HG02623 (cell line): ENCODE data around the gene GREM1.

Experiments used
- ATAC-seq: cut with Tn5 transposase; IDR thresholded peaks from one replicate; pipeline ENCODE4 v1.9.1; 2021; ENCODE audit warnings: moderate library complexity; ENCODE audit not compliant: unreplicated experiment

The GREM1 gene

DNA sequence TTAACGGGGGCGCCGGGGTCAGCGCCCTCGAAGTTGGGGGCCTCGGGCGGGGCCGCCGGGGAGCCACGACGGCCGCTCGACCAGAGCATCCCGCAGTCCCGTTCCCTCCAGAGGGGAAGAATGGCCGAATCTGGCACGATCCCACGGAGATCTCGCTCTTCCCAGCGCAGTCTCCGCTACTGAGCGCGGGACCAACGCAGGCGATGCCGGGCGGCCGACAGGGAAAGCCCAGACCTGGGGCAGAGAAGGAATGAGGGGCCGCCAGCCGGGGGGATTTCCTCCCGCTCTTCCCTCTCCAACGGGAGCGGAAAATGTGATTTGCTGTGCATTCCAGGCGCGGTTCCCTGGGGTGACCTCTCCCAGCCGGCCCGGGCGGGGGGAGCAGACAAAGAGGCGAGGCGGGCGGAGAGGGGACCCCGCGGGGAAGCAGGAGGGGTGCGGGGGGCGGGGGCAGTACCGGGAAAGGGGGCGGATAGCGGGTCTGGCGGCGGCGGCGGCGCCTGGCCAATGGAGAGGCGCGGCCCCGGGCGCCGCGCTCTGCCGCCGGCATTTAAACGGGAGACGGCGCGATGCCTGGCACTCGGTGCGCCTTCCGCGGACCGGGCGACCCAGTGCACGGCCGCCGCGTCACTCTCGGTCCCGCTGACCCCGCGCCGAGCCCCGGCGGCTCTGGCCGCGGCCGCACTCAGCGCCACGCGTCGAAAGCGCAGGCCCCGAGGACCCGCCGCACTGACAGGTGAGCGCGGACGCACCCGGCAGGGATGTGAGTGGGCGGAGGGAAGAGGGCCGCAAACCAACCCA is at the start of gene GREM1:
GREM1 (plus strand) TSS at position 579 of the 801 bp plus-strand sequence. CDS start 12,687 bp downstream, outside the sequence.
- ATAC-seq: no peak

DNA sequence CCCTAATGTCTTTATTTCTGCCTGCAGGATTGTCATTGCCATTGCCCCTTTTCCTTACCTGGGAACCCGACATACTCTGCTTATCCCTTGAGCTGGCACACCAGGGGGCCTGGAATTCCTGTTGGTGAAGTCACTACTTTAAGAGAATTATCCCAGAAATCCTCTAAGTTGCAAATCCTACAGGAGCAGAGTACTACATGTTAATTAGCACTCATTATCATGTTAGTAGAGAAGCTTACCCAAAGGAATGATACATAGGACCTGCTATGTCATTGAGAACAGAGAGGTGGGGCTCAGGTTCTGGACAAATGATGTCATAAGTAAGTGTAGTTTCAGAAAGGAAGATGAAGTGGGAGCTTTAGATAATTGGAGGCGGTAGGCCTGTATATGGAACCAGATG is 48.9 kb upstream of the GREM1 start:
- ATAC-seq: no peak

DNA sequence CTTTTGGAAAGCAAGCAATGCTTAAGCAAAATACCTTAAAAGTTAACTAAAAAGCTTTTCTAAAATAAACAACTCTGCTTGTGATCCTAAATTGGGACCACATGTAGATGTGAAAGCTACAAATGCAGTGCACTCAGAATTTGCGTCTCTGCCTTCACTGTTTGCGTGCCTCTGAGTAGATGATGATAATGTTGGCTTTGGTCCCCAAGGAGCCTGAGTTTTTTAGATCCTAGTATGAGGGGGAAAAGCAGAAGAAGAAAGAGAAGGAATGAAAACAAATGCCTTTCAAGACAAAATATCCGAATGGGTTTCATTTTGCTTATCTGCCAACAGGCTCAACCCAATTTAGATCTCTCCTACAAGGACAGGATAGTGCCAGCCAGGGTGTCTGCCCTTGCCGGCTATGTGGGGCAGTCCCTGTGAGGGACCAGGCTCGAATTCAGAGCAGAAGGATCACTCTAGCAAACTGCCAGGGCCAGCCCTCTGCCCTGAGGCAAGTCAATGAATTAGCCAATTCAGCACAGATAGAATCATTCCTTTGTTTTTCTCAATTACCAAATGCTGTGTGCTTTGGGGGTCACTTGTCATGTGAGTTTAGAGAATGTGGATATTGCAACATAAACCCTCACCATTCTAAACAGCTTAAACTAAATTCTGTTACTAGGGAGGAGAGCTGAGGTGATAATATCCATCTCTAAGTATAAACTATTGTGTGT is 47.8 kb upstream of the GREM1 start:
- no peak for ATAC-seq

DNA sequence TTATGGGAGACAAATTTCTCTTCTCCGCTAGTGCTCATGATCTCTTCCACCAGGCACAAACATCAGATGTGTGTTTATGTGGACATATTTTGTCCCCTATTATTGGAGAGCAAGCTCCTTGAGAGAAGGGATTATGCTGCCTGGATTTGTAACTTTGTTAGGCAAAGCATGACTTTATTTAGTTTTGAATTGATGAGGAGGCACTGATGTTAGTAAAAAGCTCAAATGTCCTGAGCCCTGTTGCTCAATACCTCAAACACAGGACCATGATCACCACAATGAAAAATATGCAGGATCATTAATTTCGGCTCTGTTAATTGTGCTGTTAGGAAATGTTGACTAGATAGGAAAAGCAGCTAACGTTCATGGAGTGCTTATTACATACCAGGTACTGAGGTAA is 47.2 kb upstream of the GREM1 start:
- ATAC-seq: no peak

DNA sequence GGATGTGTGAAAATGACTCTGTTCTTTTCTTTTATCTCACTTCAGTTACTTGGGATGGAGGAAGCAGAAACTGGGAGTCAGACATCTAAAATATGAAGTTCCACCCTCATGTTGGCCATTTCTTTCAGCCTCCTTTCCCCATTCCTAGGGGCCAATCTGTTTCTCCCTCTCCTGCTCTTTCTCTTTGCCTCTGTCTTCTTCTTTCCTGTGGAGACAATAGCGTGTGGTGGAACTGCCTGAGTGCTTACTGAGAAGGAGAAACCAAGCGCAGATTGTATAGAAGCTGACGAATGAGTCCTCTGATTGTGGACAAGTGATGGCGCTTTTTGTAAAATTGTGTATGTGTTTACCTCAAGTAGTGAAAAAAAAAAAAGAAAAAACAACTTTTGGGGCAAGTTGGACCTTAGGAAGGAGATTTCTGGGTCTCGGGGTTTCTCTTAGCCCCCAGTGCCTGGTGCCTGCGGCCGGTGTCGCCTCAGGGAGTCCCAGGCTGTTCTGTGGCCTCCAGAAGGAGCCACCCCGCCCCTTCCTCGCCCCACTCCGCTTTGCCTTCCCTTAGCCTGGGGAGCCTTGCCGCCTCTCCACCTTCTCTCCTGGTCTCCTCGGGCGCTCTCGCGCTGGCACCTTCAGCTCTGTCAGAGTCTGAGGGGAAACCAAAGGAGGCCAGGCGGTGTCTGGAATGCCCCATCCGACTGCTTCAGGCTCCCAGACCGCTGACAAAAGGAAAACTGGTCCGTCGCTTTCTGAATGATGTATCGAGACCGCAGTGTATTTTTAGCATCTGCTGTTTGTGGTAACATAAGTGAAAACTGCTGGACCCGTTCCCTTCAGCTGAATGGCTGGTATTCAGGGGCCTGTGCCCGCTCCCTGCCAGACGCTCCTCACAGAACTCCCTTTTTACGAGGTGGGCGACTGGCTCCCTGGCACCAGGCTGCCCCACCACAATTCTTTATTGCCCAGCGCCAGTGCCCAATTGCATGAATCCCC is 46.2 kb upstream of the GREM1 start:
- no peak for ATAC-seq

DNA sequence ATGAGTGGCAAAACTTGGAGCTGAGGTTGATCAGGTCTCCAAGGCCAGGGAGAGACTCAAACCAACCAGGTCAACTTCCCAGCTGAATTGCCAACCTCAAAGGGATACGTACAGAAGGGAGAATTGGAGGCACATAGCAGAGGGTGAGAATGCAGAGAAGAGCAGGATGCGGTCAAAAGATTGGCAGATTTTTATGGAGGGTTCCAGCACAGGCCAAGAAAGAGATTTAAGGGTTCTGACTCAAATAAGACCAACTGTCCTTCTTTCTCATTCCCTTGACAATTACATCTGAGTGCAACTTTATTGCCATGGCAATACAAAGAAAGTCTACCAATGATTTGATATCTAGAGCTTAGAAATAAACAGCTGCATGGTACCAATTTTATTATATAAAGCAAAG is 43.1 kb upstream of the GREM1 start:
- ATAC-seq: no peak

DNA sequence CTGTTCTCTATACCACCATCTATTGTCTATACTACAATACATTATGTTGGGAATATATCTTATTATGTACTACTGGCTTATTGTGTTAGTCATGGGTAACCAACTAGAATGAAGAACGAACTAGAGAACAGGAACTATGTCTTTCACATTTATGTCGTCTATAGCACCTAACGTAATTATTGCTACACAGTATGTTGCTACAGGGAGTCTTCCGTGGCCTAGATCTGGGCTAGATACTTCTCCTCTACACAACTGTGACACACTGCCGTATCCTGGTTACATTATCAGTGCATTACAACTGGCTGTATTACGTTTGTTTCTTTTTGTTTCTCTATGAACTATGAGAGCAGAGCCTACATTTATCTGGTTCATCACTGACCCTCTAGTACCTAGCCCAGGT is 42.3 kb upstream of the GREM1 start:
- ATAC-seq: no peak

DNA sequence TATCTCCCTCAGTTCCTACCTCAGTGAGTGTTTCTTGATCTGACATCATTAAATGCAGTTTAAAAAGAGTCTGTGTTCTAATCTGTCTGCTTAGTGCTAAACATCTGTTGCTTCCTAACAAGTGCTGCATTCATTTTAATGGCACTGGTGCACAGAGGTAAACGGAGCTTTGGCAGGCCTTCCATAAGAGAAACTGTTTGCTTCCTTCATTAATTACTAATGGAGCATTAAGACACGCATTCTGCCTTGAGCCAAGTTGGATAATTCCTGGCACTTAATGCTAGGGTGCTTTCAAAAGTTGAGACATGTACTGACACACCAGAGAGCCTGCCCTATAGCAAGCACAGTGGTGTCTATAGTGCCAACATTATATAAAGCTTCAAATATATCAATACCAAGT is 41.6 kb upstream of the GREM1 start:
- no peak for ATAC-seq

DNA sequence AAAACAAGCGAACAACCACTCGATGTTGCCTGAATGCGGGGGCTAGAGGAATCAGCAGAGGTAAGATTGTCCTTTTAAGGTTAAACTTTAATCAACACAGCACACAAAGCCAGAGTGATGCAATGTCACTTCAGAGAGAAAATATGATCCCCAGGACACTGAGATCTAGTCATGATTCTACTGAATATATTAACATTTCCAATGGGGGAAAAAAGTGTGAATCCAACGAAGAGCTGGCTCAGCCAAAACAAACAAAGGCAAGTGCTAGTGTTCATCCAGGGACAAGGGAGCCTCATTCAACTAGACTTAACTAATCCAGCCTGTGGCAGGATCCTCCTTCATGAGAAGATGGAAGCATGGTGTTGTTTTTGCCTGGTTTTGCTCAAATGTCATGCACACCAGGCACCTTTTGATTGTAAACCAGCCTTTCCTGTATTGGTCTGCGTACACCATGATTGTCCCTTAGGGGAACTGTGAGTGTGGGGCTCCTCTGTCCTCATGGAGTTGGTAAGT is 40.5 kb upstream of the GREM1 start:
- ATAC-seq: no peak

DNA sequence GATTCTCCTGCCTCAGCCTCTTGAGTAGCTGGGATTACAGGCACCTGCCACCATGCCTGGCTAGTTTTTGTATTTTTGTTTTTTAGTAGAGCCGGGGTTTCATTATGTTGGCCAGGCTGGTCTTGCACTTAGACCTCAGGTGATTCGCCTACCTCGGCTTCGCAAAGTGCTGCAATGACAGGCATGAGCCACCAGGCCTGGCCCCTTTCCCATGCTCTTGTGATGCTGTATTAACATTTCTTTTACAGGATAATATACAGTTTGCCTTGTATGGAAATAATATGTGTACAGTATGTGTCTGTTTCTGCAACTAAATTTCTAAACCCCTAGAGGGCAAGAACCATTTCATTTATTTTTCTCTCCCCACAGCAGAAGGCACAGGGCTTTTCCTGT is 38.5 kb upstream of the GREM1 start:
- ATAC-seq: no peak

DNA sequence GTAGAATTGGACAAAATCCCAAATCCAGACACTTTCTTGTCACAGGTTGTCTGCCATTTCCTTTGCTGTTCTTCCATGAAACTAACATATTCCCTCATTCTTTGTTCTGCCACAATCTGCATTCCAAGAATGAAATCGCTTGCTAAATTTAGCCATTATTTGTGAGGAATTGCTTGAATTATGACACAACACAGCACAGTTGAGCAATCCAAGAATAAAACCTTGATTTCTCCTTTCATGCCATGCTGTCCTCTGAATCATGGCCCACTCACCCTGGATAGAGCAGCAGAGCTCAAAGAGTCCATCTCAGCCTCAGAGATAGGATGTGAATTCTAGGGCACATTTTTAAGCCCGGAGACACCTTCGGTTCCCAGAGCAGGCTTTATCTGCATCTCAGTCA is 35.2 kb upstream of the GREM1 start:
- no peak for ATAC-seq

DNA sequence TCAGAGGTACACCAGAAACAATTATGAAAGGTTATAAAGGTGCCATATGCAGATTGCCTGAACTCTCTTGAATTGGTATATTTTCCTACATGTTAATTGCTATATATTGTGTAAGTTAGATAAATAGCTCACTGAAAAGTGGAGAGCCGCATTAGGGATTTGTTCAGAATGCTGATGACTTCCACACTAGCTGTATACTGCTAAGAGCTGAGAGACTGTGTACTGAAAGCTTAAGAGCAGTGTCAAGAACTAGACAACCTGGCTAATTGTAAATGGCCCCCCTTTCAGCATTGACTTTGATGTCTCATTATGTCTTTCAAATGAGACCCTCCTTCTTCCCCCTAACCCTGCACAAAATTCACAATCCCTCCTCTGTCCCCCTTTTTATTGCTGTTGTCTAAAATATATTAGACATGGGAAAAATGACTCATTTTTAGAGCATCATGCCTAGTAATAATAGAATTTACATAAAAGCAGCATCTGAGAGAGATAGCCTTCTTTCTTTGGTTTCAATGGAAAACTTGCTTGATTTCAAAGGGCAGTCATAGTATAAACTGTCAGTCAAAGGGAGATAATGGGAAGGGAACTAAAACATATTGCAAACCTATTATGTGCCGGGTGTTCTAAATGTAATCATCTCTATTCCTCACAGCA is 34.7 kb upstream of the GREM1 start:
- ATAC-seq: no peak

DNA sequence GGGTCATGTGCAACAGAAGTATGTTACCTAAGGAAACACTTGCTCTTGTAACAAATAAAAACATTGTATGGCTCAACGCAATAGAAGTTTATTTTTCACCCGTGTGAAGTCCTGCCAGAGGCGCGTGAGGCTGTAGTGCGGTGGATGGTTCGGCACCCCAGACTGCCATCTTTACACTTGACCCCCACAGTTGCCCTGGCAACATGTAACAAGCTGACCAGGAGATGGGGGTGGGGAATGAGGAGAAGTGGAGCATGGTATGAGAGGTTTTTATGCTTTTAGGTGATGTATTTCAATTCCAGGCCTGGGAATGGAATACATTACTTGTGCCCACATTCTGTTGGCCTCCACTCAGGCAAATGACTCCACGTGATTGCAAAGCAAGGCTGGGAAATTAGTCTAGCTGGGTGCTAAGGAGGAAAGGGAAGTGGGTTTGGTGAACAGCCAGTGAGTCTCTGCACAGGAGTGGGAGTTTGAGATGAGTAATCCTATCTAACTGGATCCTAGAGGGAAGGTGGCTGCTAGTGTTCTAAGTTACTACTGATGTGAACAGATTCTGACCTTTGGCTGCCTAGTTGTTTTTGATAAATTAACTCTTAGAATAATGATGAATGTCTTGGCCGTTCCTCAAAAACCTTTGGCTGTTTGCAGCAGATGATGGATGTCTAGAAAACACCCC is 33.8 kb upstream of the GREM1 start:
- no peak for ATAC-seq

DNA sequence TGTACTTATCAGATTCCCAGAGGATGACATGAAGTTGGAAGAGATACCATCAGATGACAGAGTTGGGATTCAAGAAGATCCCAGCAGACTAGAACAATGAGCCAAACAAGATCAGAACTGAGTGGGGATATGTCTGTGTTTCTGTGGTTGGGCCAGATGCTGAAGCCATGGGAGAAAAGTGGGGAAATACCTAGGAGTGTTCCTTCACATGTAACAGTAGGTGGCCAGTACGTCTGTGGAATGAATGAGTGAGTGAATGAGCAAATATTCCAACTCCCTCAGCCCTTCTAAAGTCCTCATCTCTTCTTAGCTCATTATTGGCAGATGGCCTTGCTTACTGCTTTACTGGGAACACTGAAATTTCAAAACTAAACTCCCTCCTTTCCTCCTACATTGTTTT is 32.2 kb upstream of the GREM1 start:
- no peak for ATAC-seq

DNA sequence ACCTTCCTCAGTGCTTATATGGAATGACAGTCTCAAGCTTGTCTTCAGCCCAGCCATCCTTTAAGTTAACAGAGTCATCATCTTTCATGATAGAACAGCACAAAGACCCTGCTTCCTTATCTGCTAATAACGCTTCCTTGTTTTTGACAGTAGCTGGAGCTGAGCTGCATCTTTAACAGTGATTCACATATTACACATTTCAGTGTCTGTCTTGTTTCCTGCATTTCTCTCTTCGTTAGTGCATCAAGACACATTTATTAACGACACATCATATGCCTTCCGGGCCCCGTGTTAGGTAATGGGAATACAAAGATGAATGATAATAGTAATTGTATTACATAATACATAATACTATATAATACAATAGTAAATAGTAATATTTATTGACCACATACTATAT is 30.2 kb upstream of the GREM1 start:
- ATAC-seq: no peak

DNA sequence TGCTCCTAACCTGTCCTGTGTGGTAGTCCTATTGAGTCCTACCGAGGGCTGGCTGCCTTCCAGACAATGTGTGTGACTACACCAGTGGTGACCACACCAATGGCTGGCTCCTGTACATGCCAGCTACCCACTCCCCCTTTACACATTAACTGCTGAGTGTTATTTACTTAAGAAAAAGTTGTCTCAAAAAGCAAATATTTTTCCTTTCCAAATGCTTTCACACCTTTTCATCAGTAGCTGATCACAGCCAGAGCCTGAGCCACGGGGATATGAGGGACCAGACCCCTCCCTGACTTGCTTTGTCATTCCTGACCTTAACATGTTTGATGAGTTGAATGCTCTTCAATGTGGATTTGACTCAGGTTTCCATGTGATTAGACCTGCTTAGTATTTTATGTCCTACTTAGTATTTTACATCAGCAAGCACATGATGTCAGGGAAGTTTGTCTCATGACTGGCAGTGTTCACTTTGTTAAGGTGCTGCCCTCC is 29.6 kb upstream of the GREM1 start:
- no peak for ATAC-seq

DNA sequence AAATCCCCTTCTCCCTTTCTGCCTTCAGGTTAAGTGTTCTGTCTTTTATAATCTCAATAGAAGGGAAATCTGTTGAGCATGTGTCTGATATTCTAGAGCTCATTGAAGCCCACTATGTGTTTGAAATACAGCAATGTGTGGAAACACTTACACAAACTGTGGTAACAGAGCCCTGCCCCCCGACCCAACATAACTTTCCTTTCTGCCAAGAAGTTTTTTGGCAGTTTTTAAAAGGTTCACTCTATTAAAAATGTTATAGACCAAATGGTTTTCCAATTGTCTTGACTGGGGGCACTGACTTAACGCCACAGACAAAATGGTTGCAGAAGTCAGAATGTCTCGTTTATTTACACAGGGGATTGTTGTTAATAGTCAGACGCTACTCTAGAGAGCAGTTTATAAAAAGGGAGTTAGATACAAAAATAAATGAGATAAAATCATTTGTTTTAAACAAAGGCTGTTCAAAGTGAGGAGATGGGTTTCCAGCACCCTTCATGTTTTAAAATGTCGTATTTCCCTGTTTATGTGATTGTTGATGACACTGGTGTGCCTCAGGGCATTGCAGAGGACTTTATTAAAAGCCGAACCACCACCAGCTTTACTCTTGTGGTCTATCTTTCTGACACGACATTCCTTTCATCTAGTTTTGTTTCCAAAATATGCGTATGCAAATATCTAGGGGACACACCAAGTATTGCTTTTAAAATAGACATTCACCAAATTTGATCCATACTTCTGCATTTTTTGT is 26.7 kb upstream of the GREM1 start:
- ATAC-seq: no peak

DNA sequence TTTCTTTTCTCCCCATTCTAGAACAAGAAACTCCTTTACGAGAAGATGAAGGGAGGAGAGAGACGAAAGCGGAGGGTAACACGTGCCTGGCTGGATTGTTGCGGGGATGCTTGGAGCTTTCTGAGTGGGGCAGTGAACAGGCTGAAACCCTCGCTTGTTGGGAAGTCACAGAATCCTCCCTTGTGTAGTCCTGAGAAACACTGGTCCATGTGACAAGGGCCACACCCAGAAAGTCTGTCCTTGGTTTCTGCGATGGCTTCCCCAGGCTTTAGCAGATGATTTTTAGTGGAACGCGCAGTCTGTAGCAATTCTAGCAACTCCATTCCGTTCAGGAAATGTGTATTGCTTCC is 26.1 kb upstream of the GREM1 start:
- ATAC-seq: no peak

DNA sequence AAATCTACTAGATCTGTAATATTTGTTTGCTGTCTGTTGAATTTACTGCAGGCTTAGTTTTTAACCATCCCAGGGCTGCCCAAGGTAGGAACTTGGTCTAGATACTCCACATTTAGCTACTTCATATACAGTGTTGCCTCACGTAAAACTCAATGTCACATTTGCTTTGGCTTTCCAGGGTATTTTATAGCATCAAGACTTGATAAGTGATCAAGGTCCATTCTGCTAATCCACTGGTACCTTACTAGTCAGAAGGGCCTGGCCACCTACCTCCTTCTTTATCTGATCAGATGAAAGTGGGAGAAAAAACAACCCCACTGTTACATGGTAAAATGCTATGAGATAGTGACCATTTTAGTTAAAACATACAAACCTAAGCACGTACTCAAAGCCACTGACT is 25.5 kb upstream of the GREM1 start:
- no peak for ATAC-seq
